ENCODE data around the gene DYSF. TPM values are rescaled to one million over a fixed set of nuclear protein-coding genes. Genes with fewer than 3 reads are reported as not detected.

DYSF gene
- total RNA-seq, 2 donors from 2014 or later, result 0.77 to 1.6 TPM

GRCh38 chr2:71460056-71460455, 6.7 kb downstream of the DYSF start:
- ATAC-seq (replicated peaks in 1 of 2), result no peak
- H3K9me3 Mint-ChIP-seq, result no peaks in the 10 kb centered on the region
- H3K4me3 Mint-ChIP-seq, result no peak overlapping the region

DNA sequence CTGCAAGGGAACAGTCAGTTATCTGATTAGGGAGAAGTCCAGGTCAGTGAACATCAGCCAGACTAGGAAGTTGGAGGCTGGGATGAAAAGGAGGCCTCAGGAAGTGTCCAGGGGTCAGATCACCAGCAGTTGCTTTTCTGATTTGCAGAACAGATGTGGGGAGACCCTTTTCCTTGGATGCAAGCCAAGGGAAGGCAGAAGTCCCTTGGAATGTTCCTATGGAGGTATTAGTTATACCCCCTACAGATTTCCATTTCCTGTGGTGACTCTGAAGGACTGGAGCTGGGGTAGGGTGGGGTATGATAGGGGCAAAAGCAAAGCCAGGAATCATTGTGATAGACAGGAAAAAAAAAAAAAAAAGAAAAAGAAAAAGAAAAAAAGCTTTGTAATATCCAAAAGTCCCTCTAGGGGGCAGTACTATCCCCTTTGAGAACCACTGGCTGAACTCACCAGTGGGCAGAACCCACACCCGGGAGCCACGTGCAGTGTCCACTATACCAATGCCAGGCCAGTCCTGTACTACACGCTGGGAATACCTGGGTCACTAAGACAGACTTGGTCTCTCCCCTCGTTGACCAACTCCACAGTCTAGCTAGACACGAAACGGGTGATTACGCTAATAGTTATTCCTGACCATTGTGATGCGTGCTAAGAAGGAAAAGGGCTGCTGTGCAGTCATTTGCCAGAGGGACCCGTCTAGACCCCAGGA, 7.4 kb downstream of the DYSF start:
- Mint-ChIP-seq H3K9me3 (no peaks in the 10 kb centered on the region), H3K27me3 (ENCODE audit: low read depth) (peaks cover 12% of the 10 kb centered on the region), H3K36me3 (ENCODE audit: insufficient read depth in 2 of 2) (no peaks in the 10 kb centered on the region), H3K27ac (no peak overlapping the region), H3K4me1 (ENCODE audit: low read depth) (no peaks in the 10 kb centered on the region), H3K4me3 (no peak overlapping the region)
- ATAC-seq (replicated peaks in 1 of 2) (no peak), DNase-seq (no peak)

More at GRCh38 chr2:71460056-71460455, 6.7 kb downstream of the DYSF start:
- Mint-ChIP-seq H3K4me1 (ENCODE audit: low read depth) (no peaks in the 10 kb centered on the region), H3K36me3 (ENCODE audit: insufficient read depth in 2 of 2) (no peaks in the 10 kb centered on the region), H3K27me3 (ENCODE audit: low read depth) (peaks cover 19% of the 10 kb centered on the region), H3K27ac (no peak overlapping the region)
- no peak for DNase-seq

DNA sequence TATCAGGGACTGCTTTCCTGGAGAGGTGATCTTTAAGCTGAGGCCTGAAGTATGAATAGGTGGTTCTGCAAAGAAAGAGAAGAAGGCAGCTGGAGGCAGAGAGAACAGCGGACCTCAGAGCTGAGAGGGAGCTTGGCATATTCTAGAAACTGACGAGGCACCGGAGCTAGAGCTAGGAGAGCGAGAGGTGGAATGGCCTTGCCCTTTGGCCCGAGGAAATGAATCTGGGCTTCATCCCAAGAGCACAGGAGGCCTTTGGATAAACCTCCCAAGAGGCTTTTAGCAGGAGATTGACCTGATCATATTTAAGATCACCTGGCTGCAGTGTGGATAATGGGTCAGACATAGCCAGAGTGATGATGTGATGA, 7.9 kb downstream of the DYSF start:
- no peak overlapping the region for H3K27ac Mint-ChIP-seq
- H3K9me3 Mint-ChIP-seq, result no peaks in the 10 kb centered on the region
- peaks cover 7% of the 10 kb centered on the region for H3K27me3 Mint-ChIP-seq (ENCODE audit: low read depth)
- ATAC-seq (replicated peaks in 1 of 2) (no peak), DNase-seq (no peak)
- H3K36me3 Mint-ChIP-seq (ENCODE audit: insufficient read depth in 2 of 2), result no peaks in the 10 kb centered on the region
- H3K4me3 Mint-ChIP-seq, result no peak overlapping the region
- no peaks in the 10 kb centered on the region for H3K4me1 Mint-ChIP-seq (ENCODE audit: low read depth)

GRCh38 chr2:71462056-71462605, 8.8 kb downstream of the DYSF start:
- Mint-ChIP-seq H3K4me3 (no peak overlapping the region), H3K36me3 (ENCODE audit: insufficient read depth in 2 of 2) (no peaks in the 10 kb centered on the region), H3K27me3 (ENCODE audit: low read depth) (peaks cover 5% of the 10 kb centered on the region), H3K27ac (no peak overlapping the region), H3K4me1 (ENCODE audit: low read depth) (no peaks in the 10 kb centered on the region), H3K9me3 (no peaks in the 10 kb centered on the region)
- DNase-seq (no peak), ATAC-seq (replicated peaks in 1 of 2) (no peak)

GRCh38 chr2:71462641-71463341, 9.4 kb downstream of the DYSF start:
- no peak for ATAC-seq (replicated peaks in 1 of 2)
- DNase-seq, result no peak
- Mint-ChIP-seq H3K4me1 (ENCODE audit: low read depth) (no peaks in the 10 kb centered on the region), H3K4me3 (no peak overlapping the region), H3K9me3 (no peaks in the 10 kb centered on the region), H3K27me3 (ENCODE audit: low read depth) (peaks cover 12% of the 10 kb centered on the region), H3K27ac (no peak overlapping the region), H3K36me3 (ENCODE audit: insufficient read depth in 2 of 2) (no peaks in the 10 kb centered on the region)

GRCh38 chr2:71463342-71463654, 9.9 kb downstream of the DYSF start:
- H3K27me3 Mint-ChIP-seq (ENCODE audit: low read depth), result peaks cover 17% of the 10 kb centered on the region
- H3K9me3 Mint-ChIP-seq, result no peaks in the 10 kb centered on the region
- H3K4me3 Mint-ChIP-seq, result no peak overlapping the region
- H3K27ac Mint-ChIP-seq, result no peak overlapping the region
- no peak for DNase-seq
- no peaks in the 10 kb centered on the region for H3K4me1 Mint-ChIP-seq (ENCODE audit: low read depth)
- no peak for ATAC-seq (replicated peaks in 1 of 2)
- H3K36me3 Mint-ChIP-seq (ENCODE audit: insufficient read depth in 2 of 2), result no peaks in the 10 kb centered on the region

GRCh38 chr2:71464389-71464788, 11.0 kb downstream of the DYSF start:
- H3K4me3 Mint-ChIP-seq, result no peak overlapping the region
- no peaks in the 10 kb centered on the region for H3K9me3 Mint-ChIP-seq
- peaks cover 27% of the 10 kb centered on the region for H3K27me3 Mint-ChIP-seq (ENCODE audit: low read depth)
- ATAC-seq (replicated peaks in 1 of 2) (no peak), DNase-seq (no peak)
- H3K27ac Mint-ChIP-seq, result no peak overlapping the region
- no peaks in the 10 kb centered on the region for H3K36me3 Mint-ChIP-seq (ENCODE audit: insufficient read depth in 2 of 2)
- H3K4me1 Mint-ChIP-seq (ENCODE audit: low read depth), result no peaks in the 10 kb centered on the region

- H3K27ac Mint-ChIP-seq, result no peak overlapping the region
- no peaks in the 10 kb centered on the region for H3K9me3 Mint-ChIP-seq
- no peak for DNase-seq
- ATAC-seq (replicated peaks in 1 of 2), result no peak
- H3K36me3 Mint-ChIP-seq (ENCODE audit: insufficient read depth in 2 of 2), result no peaks in the 10 kb centered on the region
- H3K27me3 Mint-ChIP-seq (ENCODE audit: low read depth), result peaks cover 36% of the 10 kb centered on the region
- no peaks in the 10 kb centered on the region for H3K4me1 Mint-ChIP-seq (ENCODE audit: low read depth)
- H3K4me3 Mint-ChIP-seq, result no peak overlapping the region
These were observed 12.0 kb downstream of the DYSF start for GRCh38 chr2:71465356-71465755.

DNA sequence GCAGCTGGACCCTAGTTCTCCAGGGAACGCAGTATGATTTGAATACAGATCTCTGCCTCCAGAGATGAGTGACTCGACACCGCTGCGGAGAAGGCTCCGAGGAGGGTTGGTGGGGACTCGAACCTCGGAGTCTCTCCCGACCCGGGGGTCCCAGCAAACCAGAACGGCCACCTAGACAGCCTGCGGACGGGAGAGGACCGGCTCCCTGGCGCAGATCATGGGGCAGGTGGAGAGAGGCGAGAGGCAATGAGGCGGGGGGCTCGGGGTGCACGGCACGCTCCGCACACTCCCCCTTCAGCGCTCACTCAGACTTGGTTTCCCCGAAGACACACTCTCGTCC, 12.6 kb downstream of the DYSF start:
- H3K9me3 Mint-ChIP-seq, result no peaks in the 10 kb centered on the region
- H3K27ac Mint-ChIP-seq, result no peak overlapping the region
- peaks cover 36% of the 10 kb centered on the region for H3K27me3 Mint-ChIP-seq (ENCODE audit: low read depth)
- ATAC-seq (replicated peaks in 1 of 2) (no peak), DNase-seq (no peak)
- no peaks in the 10 kb centered on the region for H3K4me1 Mint-ChIP-seq (ENCODE audit: low read depth)
- no peaks in the 10 kb centered on the region for H3K36me3 Mint-ChIP-seq (ENCODE audit: insufficient read depth in 2 of 2)
- no peak overlapping the region for H3K4me3 Mint-ChIP-seq

- peak overlapping the region; percentile 84 to 88 for H3K4me3 Mint-ChIP-seq
- DNase-seq (peak; percentile 13 to 17), ATAC-seq (replicated peaks in 1 of 2) (peak; percentile 57 to 61)
- H3K36me3 Mint-ChIP-seq (ENCODE audit: insufficient read depth in 2 of 2), result no peaks in the 10 kb centered on the region
- H3K4me1 Mint-ChIP-seq (ENCODE audit: low read depth), result no peaks in the 10 kb centered on the region
- peaks cover 36% of the 10 kb centered on the region for H3K27me3 Mint-ChIP-seq (ENCODE audit: low read depth)
- H3K9me3 Mint-ChIP-seq, result no peaks in the 10 kb centered on the region
- no peak overlapping the region for H3K27ac Mint-ChIP-seq
These were observed 13.2 kb downstream of the DYSF start for GRCh38 chr2:71466301-71467179.

GRCh38 chr2:71467180-71467815, 13.9 kb downstream of the DYSF start:
- Mint-ChIP-seq H3K9me3 (no peaks in the 10 kb centered on the region), H3K4me3 (peak overlapping the region; percentile 84 to 88), H3K27me3 (ENCODE audit: low read depth) (peaks cover 36% of the 10 kb centered on the region), H3K27ac (no peak overlapping the region), H3K36me3 (ENCODE audit: insufficient read depth in 2 of 2) (no peaks in the 10 kb centered on the region), H3K4me1 (ENCODE audit: low read depth) (no peaks in the 10 kb centered on the region)
- DNase-seq (no peak), ATAC-seq (replicated peaks in 1 of 2) (peak in 1 of 2 donors; percentile 30)

DNA sequence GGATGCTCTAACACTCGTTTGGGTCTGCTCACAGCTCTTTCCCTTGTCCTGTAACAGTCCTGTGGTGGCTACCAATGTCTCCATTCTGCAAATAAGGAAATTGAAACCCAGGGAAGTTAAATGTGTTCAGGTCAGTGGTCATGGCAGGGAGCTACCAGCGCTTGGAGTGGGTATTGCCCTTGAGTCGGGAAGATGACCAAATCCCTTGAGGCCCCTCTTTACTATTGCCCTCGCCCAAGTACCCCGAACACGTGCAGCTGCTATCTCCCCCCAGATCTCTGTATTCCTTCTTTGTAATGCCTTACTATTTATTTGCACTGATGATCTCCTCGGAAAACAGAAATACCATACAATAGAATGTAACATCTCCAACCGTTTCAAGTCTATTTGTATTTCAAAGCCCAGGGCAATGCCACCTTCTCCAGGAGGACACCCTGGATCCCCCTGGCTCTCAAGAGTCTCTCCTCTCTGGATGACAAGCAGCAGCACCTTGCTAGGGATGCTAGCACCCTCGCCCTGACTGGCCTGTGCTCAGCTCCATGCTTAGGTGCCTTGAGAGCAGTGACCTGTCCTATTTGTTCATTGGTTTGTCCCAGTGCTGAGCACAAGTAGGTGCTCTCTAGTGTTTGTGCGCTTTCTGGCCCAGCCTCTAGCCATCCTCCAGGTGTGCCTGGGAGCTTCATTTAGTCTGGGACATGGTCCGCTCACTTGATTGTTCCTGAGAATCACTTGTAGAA, 15.1 kb downstream of the DYSF start:
- Mint-ChIP-seq H3K27me3 (ENCODE audit: low read depth) (peaks cover 43% of the 10 kb centered on the region), H3K4me1 (ENCODE audit: low read depth) (no peaks in the 10 kb centered on the region), H3K27ac (no peak overlapping the region), H3K4me3 (no peak overlapping the region), H3K36me3 (ENCODE audit: insufficient read depth in 2 of 2) (no peaks in the 10 kb centered on the region), H3K9me3 (no peaks in the 10 kb centered on the region)
- no peak for DNase-seq
- no peak for ATAC-seq (replicated peaks in 1 of 2)
